ENCODE data around the gene MRS2.
"Not testable (repeated sequence)": the region's sequence is repeated elsewhere in the genome, so short reads cannot be mapped to it uniquely, and the experiment has no call there.

Gene MRS2

DNA sequence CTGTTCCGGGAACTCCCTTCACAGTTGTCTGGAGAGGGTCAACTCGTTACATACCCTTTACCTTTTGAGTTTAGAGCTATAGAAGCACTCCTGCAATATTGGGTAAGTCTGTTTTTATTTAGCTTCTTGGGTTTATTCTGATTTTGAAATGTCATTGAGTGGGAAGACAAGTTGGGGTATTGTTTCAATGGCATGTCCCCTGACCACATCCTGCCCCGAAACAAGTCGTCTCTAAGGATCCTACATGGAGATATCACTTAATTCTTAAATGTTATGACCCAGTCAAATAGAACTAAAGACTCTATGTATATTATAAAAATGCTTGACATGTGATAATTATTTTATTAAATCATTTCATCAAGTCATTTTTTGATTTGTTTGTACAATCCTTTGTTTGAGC lies 9.6 kb downstream of the MRS2 start:
- Histone ChIP-seq H3K27ac (ENCODE audit: low read depth, low read length) (no peak overlapping the region), H3K4me2 (ENCODE audit: low read depth, low read length, poor library complexity, severe bottlenecking) (no peak overlapping the region), H3K27me3 (ENCODE audit: low read length) (no peaks in the 10 kb centered on the region), H3K9ac (ENCODE audit: low read length) (no peak overlapping the region), H3K9me2 (replicated peaks; ENCODE audit: insufficient read depth, low read length) (no peaks in the 10 kb centered on the region), H3K9me3 (ENCODE audit: insufficient read depth, low read length) (no peaks in the 10 kb centered on the region), H3K4me3 (ENCODE audit: insufficient read depth, low read length, poor library complexity, severe bottlenecking) (no peak overlapping the region), H2AFZ (ENCODE audit: low read depth, low read length, severe bottlenecking) (no peak overlapping the region), H3F3A (ENCODE audit: insufficient read depth) (no peaks in the 10 kb centered on the region), H3K36me3 (ENCODE audit: low read length) (peaks cover 62% of the 10 kb centered on the region), H4K20me1 (ENCODE audit: low read depth, low read length) (no peaks in the 10 kb centered on the region), H3K79me2 (ENCODE audit: insufficient read depth, low read length) (peaks cover 22% of the 10 kb centered on the region; the same call in 1 of the 2 replicates)
- TF ChIP-seq EZH2phosphoT487 (conservative IDR thresholded peaks at IDR 0.05; ENCODE audit: low read length) = no peak
- TF ChIP-seq, protein P1, sequence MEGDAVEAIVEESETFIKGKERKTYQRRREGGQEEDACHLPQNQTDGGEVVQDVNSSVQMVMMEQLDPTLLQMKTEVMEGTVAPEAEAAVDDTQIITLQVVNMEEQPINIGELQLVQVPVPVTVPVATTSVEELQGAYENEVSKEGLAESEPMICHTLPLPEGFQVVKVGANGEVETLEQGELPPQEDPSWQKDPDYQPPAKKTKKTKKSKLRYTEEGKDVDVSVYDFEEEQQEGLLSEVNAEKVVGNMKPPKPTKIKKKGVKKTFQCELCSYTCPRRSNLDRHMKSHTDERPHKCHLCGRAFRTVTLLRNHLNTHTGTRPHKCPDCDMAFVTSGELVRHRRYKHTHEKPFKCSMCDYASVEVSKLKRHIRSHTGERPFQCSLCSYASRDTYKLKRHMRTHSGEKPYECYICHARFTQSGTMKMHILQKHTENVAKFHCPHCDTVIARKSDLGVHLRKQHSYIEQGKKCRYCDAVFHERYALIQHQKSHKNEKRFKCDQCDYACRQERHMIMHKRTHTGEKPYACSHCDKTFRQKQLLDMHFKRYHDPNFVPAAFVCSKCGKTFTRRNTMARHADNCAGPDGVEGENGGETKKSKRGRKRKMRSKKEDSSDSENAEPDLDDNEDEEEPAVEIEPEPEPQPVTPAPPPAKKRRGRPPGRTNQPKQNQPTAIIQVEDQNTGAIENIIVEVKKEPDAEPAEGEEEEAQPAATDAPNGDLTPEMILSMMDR (IDR thresholded peaks at IDR 0.05; ENCODE audit: insufficient read depth, low read length, poor library complexity, severe bottlenecking) = no peak

DNA sequence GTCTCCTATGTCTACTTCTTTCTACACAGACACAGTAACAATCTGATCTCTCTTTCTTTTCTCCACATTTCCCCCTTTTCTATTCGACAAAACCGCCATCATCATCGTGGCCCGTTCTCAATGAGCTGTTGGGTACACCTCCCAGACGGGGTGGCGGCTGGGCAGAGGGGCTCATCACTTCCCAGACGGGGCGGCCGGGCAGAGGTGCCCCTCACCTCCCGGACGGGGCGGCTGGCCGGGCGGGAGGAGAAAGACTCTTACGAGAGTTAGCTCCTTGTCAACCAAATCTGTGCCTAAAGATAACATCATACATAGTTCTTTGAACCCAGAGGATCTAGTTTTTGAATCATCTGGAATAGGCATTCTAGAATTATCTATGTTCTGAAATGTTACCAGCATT lies 11.8 kb downstream of the MRS2 start:
- H3K79me2 ChIP-seq (ENCODE audit: insufficient read depth, low read length); H4K20me1 ChIP-seq (ENCODE audit: low read depth, low read length); H3K9ac ChIP-seq (ENCODE audit: low read length); H3F3A ChIP-seq (ENCODE audit: insufficient read depth); H2AFZ ChIP-seq (ENCODE audit: low read depth, low read length, severe bottlenecking); H3K27ac ChIP-seq (ENCODE audit: low read depth, low read length); H3K27me3 ChIP-seq (ENCODE audit: low read length); H3K4me2 ChIP-seq (ENCODE audit: low read depth, low read length, poor library complexity, severe bottlenecking); H3K4me3 ChIP-seq (ENCODE audit: insufficient read depth, low read length, poor library complexity, severe bottlenecking); H3K9me3 ChIP-seq (ENCODE audit: insufficient read depth, low read length); H3K9me2 ChIP-seq (replicated peaks; ENCODE audit: insufficient read depth, low read length): not testable (repeated sequence)
- peaks cover 62% of the 10 kb centered on the region for H3K36me3 ChIP-seq (ENCODE audit: low read length)

DNA sequence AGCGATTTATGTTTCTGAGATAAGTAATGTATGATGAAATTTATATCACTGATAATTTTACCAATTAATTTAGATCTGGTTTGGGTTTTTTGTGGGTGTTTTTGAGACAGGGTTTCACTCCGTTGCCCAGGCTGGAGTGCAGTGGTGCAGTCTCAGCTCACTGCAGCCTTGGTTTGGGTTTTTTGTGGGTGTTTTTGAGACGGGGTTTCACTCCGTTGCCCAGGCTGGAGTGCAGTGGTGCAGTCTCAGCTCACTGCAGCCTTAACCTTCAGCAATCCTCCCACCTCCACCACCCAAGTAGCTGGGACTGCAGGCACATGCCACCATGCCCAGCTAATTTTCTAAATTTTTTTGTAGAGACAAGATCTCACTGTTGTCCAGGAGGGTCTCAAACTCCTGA lies 13.0 kb downstream of the MRS2 start:
- H3K36me3 ChIP-seq (ENCODE audit: low read length) = peaks cover 57% of the 10 kb centered on the region
- no peaks in the 10 kb centered on the region for H3K79me2 ChIP-seq (ENCODE audit: insufficient read depth, low read length)

DNA sequence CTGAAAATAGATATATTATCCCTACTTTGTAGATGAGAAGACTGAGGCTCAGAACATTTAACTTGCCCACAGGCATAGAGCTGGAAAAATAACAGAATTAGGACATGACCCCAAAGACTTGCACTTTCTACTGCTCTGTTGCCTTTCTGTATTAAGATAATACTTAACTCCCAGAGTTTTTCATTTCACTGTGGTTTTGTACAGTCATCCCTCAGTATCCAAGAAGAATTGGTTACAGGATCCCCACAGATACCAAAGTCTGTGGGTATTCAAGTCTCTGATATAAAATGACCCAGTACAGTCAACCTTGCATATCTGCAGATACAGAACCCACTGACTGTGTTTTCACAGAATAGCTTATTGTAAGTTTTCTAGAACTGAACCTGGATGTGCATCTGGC lies 16.8 kb downstream of the MRS2 start:
- TF ChIP-seq, protein P1 (IDR thresholded peaks at IDR 0.05; ENCODE audit: insufficient read depth, low read length, poor library complexity, severe bottlenecking) = no peak
- TF ChIP-seq EZH2phosphoT487 (conservative IDR thresholded peaks at IDR 0.05; ENCODE audit: low read length) = no peak
- Histone ChIP-seq H3K4me2 (ENCODE audit: low read depth, low read length, poor library complexity, severe bottlenecking) (no peak overlapping the region), H3F3A (ENCODE audit: insufficient read depth) (no peaks in the 10 kb centered on the region), H3K79me2 (ENCODE audit: insufficient read depth, low read length) (no peaks in the 10 kb centered on the region), H4K20me1 (ENCODE audit: low read depth, low read length) (no peaks in the 10 kb centered on the region), H3K4me3 (ENCODE audit: insufficient read depth, low read length, poor library complexity, severe bottlenecking) (no peak overlapping the region), H3K9me2 (replicated peaks; ENCODE audit: insufficient read depth, low read length) (no peaks in the 10 kb centered on the region), H3K9me3 (ENCODE audit: insufficient read depth, low read length) (no peaks in the 10 kb centered on the region), H3K36me3 (ENCODE audit: low read length) (peaks cover 62% of the 10 kb centered on the region), H3K9ac (ENCODE audit: low read length) (no peak overlapping the region), H2AFZ (ENCODE audit: low read depth, low read length, severe bottlenecking) (no peak overlapping the region), H3K27ac (ENCODE audit: low read depth, low read length) (no peak overlapping the region), H3K27me3 (ENCODE audit: low read length) (no peaks in the 10 kb centered on the region)

More for the DNA sequence above, 13.0 kb downstream of the MRS2 start:
- no peak overlapping the region for H3K9ac ChIP-seq (ENCODE audit: low read length)
- no peaks in the 10 kb centered on the region for H3F3A ChIP-seq (ENCODE audit: insufficient read depth)
- no peak overlapping the region for H3K4me2 ChIP-seq (ENCODE audit: low read depth, low read length, poor library complexity, severe bottlenecking)
- no peak overlapping the region for H3K4me3 ChIP-seq (ENCODE audit: insufficient read depth, low read length, poor library complexity, severe bottlenecking)
- H4K20me1 ChIP-seq (ENCODE audit: low read depth, low read length) = no peaks in the 10 kb centered on the region
- no peaks in the 10 kb centered on the region for H3K9me2 ChIP-seq (replicated peaks; ENCODE audit: insufficient read depth, low read length)
- no peak for TF ChIP-seq EZH2phosphoT487 (conservative IDR thresholded peaks at IDR 0.05; ENCODE audit: low read length)
- TF ChIP-seq, protein P1 (IDR thresholded peaks at IDR 0.05; ENCODE audit: insufficient read depth, low read length, poor library complexity, severe bottlenecking) = no peak
- H3K27me3 ChIP-seq (ENCODE audit: low read length) = no peaks in the 10 kb centered on the region
- no peak overlapping the region for H3K27ac ChIP-seq (ENCODE audit: low read depth, low read length)
- H2AFZ ChIP-seq (ENCODE audit: low read depth, low read length, severe bottlenecking) = no peak overlapping the region
- H3K9me3 ChIP-seq (ENCODE audit: insufficient read depth, low read length) = no peaks in the 10 kb centered on the region

Measured in SU-DHL-6 (cell line).